Right lobe of liver (tissue), 6 donors: ENCODE measurements around the gene PTPRK. TPM values are rescaled to one million over a fixed set of nuclear protein-coding genes. Genes with fewer than 3 reads are reported as not detected.

Experiments used
- ATAC-seq, 4 donors: fragments of 200-7000 bp; cut with Tn5 transposase; one replicate each; pipeline ENCODE4 v1.9.1; 2020; ENCODE audit warnings: mild to moderate bottlenecking in 4 of 4, moderate library complexity in 4 of 4
- DNase-seq, 3 donors: peaks; one replicate each; pipeline ENCODE4 v3.0.0-alpha.2; 2020
- H3K27ac ChIP-seq, 3 donors: fragments of 200-600 bp; one replicate each; pipeline ENCODE4 v1.8.0; 2022
- H3K27me3 ChIP-seq, 2 donors: fragments of 200-600 bp; one replicate each; pipeline ENCODE4 v1.8.0; 2022
- H3K36me3 ChIP-seq, 4 donors: fragments of 200-600 bp; sonication (generic) in 1 of 4; one replicate each; pipeline versions ENCODE4 v1.5.1 to v1.8.0; 2017 to 2022; ENCODE audit warnings: control low read depth in 1 of 4
- H3K4me1 ChIP-seq, 4 donors: fragments of 200-600 bp; sonication (generic) in 1 of 4; one replicate each; pipeline versions ENCODE4 v1.5.1 to v1.8.0; 2017 to 2022; ENCODE audit warnings: control low read depth in 1 of 4
- H3K4me3 ChIP-seq, 3 donors: fragments of 200-600 bp; one replicate each; pipeline ENCODE4 v1.8.0; 2022
- H3K9me3 ChIP-seq, 4 donors: fragments of 200-600 bp; sonication (generic) in 1 of 4; one replicate each; pipeline versions ENCODE4 v1.5.1 to v1.8.0; 2017 to 2022; ENCODE audit warnings: control low read depth in 1 of 4
- POLR2A ChIP-seq: fragments of 450-650 bp; IDR thresholded peaks from one replicate; pipeline ENCODE4 v1.6.1; 2017; ENCODE audit warnings: antibody characterized with exemption, mild to moderate bottlenecking
- WGBS: methylation state at CpG from one replicate; pipeline ENCODE4 v1.1.6; 2018; ENCODE audit warnings: low coverage, low lambda C conversion rate; ENCODE audit not compliant: insufficient coverage; ENCODE audit errors: missing lambda C conversion rate; 5-methylcytosine and 5-hydroxymethylcytosine counted together
- intact Hi-C, 2 donors: fragments of 100-400 bp; cut with DNase I; formaldehyde crosslinking; loops; one replicate each; pipeline versions ENCODE4 v1.11.2 to v1.14.1; 2022
- total RNA-seq, 6 experiments: library from RNA; depleted of rRNA in 2 of 6; stranded (reverse); fragments of >200 nt in 2 of 6; fragmentation: NEBNext Ultra II Directional in 3 of 6; extraction: Animal tissue kit (Norgen Biotek cat#: 25700) in 3 of 6; gene quantifications; one replicate each; pipeline versions ENCODE4 v1.1.0 to v1.2.4, GENCODE V29; 2016 to 2023
- TF ChIP-seq, protein P1 (sequence below), 4 donors: fragments of 200-600 bp in 3 of 4; fragments of 450-650 bp in 1 of 4; IDR thresholded peaks; one replicate each; pipeline versions ENCODE4 v1.5.1 to v1.8.0; 2016 to 2022; ENCODE audit warnings: antibody characterized with exemption in 4 of 4, mild to moderate bottlenecking in 2 of 4
- donor health status: DM: no; HTN: yes; CAD: no.
- donor health status: DM: no; HTN: no; CAD: no.
- donor health status: DM: no; HTN: no; CAD: no.
- donor health status: DM: no; HTN: yes; CAD: no.
- donor health status: DM: no; HTN: yes; CAD: no.

The PTPRK gene
- total RNA-seq, 6 experiments from 2014 or later, result 27.7 to 54.5 (median 35.7) TPM

DNA sequence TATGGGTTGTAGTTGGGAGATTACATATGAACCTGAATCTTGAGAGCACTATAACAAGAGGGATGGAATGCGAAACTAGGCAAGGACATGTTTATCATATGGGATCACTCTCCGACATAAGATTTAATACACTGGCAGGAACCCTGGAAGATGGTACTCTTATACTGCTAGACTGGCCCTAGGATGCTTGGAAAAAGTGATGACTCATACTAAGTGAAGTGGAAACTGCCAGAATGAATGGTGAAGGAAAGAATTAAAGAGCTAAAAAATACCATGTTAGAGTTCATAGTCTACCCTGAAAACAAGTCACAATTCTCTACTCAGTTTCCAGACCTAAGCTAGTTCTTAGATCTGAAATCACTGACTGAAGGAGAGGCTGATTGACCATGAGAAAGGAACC is 574.0 kb downstream of the PTPRK start:
- H3K27ac ChIP-seq, result no peak overlapping the region
- no peaks in the 10 kb centered on the region for H3K27me3 ChIP-seq
- TF ChIP-seq POLR2A, result no peak
- TF ChIP-seq, protein P1, sequence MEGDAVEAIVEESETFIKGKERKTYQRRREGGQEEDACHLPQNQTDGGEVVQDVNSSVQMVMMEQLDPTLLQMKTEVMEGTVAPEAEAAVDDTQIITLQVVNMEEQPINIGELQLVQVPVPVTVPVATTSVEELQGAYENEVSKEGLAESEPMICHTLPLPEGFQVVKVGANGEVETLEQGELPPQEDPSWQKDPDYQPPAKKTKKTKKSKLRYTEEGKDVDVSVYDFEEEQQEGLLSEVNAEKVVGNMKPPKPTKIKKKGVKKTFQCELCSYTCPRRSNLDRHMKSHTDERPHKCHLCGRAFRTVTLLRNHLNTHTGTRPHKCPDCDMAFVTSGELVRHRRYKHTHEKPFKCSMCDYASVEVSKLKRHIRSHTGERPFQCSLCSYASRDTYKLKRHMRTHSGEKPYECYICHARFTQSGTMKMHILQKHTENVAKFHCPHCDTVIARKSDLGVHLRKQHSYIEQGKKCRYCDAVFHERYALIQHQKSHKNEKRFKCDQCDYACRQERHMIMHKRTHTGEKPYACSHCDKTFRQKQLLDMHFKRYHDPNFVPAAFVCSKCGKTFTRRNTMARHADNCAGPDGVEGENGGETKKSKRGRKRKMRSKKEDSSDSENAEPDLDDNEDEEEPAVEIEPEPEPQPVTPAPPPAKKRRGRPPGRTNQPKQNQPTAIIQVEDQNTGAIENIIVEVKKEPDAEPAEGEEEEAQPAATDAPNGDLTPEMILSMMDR (IDR thresholded peaks at IDR 0.05), result no peak
- H3K4me3 ChIP-seq, result no peak overlapping the region
- no peaks in the 10 kb centered on the region for H3K36me3 ChIP-seq
- no peaks in the 10 kb centered on the region for H3K9me3 ChIP-seq
- no peaks in the 10 kb centered on the region for H3K4me1 ChIP-seq
- intact Hi-C loops, result no loop called here
- no peak for ATAC-seq
- WGBS, result 94% methylated on average over 2 of the region's 2 CpGs
- no peak for DNase-seq

- ATAC-seq (no peak), DNase-seq (no peak)
- intact Hi-C loops, result no loop called here
- no peaks in the 10 kb centered on the region for H3K9me3 ChIP-seq
- H3K4me3 ChIP-seq, result no peak overlapping the region
- no peak overlapping the region for H3K27ac ChIP-seq
- 68% methylated on average over 3 of the region's 3 CpGs for WGBS
- no peaks in the 10 kb centered on the region for H3K4me1 ChIP-seq
- no peaks in the 10 kb centered on the region for H3K36me3 ChIP-seq
- no peaks in the 10 kb centered on the region for H3K27me3 ChIP-seq
- TF ChIP-seq POLR2A, result no peak
- TF ChIP-seq, protein P1 (IDR thresholded peaks at IDR 0.05), result no peak
Observed at GRCh38 chr6:127945434-127946097, 574.8 kb downstream of the PTPRK start.

GRCh38 chr6:127941228-127941627 is 579.2 kb downstream of the PTPRK start:
- ATAC-seq, result no peak
- DNase-seq, result no peak
- no peaks in the 10 kb centered on the region for H3K27me3 ChIP-seq
- no peaks in the 10 kb centered on the region for H3K9me3 ChIP-seq
- no peaks in the 10 kb centered on the region for H3K4me1 ChIP-seq
- H3K36me3 ChIP-seq, result no peaks in the 10 kb centered on the region
- intact Hi-C loops, result no loop called here
- no peak for TF ChIP-seq POLR2A
- TF ChIP-seq, protein P1 (IDR thresholded peaks at IDR 0.05), result no peak
- no peak overlapping the region for H3K27ac ChIP-seq
- no peak overlapping the region for H3K4me3 ChIP-seq
- WGBS, result 83% methylated on average over 5 of the region's 5 CpGs

DNA sequence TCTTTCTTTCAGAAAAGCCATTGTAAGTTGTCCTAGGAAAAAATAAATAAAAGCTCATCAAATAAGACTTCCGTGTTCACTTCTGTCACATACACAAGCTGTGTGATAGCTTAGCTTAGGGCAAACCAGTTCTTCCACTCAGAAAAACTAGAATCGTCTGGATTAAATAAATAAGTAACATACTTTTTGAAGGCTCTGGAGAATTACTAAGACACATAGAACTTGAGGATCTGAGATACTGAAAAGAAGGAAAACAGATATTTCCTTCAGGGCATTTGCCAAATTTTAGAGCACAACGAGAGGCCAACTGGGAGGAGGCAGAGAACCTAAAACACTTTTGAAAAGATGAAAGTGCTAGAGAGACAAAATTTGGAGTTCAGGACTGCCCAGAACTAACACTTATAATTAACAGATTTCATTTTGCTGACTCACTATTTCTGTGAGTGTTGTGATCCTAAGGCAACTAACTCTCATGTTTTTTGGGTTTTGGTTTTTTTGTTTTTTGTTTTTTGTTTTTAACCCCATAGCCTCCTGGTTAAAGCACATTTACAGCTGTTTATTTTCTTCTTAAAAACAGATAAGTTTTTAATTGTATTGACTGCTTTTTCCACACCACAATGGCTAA is 580.8 kb downstream of the PTPRK start:
- no peak for TF ChIP-seq POLR2A
- TF ChIP-seq, protein P1 (IDR thresholded peaks at IDR 0.05), result no peak
- H3K9me3 ChIP-seq, result no peaks in the 10 kb centered on the region
- no peak for DNase-seq
- WGBS, result 41% methylated on average over 3 of the region's 3 CpGs
- H3K36me3 ChIP-seq, result no peaks in the 10 kb centered on the region
- H3K4me3 ChIP-seq, result no peak overlapping the region
- H3K4me1 ChIP-seq, result no peaks in the 10 kb centered on the region
- no peaks in the 10 kb centered on the region for H3K27me3 ChIP-seq
- intact Hi-C loops, result no loop called here
- no peak overlapping the region for H3K27ac ChIP-seq
- ATAC-seq, result no peak
